ENCODE data around the gene MTA2. TPM values are rescaled to one million over a fixed set of nuclear protein-coding genes. Genes with fewer than 3 reads are reported as not detected.

Gene MTA2
- polyA plus RNA-seq, 2 of the 4 experiments (the other 2 are of a cell fraction), result 21.8 to 85.0 TPM

GRCh38 chr11:62577046-62577714, 24.5 kb downstream of the MTA2 start:
- Histone ChIP-seq H3K9me3 (no peaks in the 10 kb centered on the region), H3K4me1 (peaks cover 15% of the 10 kb centered on the region), H3K4me2 (no peak overlapping the region), H3K27ac (no peak overlapping the region), H3K4me3 (no peak overlapping the region)
- 86% methylated on average over 12 of the region's 12 CpGs for WGBS (ENCODE audit: missing lambda C conversion rate)
- no peak for FAIRE-seq
- no peak for DNase-seq (ENCODE audit: low read depth in 1 of 2, low spot score in 1 of 2)
- no peak for TF ChIP-seq SMC3 (IDR thresholded peaks at IDR 0.05)
- TF ChIP-seq RARB (CRISPR knock-in tag; IDR thresholded peaks at IDR 0.05), result no peak
- no peak for TF ChIP-seq EHF (CRISPR knock-in tag; IDR thresholded peaks at IDR 0.05)
- TF ChIP-seq POLR2A (IDR thresholded peaks at IDR 0.05; ENCODE audit: low read length), result no peak
- TF ChIP-seq MYC (IDR thresholded peaks at IDR 0.05; ENCODE audit: borderline replicate concordance, low read length), result no peak
- TF ChIP-seq JUNB (IDR thresholded peaks at IDR 0.05), result no peak
- TF ChIP-seq HMGXB4 (CRISPR knock-in tag; IDR thresholded peaks at IDR 0.05; ENCODE audit: borderline replicate concordance), result no peak
- no peak for TF ChIP-seq HEYL (CRISPR knock-in tag; IDR thresholded peaks at IDR 0.05)
- TF ChIP-seq, protein P1, sequence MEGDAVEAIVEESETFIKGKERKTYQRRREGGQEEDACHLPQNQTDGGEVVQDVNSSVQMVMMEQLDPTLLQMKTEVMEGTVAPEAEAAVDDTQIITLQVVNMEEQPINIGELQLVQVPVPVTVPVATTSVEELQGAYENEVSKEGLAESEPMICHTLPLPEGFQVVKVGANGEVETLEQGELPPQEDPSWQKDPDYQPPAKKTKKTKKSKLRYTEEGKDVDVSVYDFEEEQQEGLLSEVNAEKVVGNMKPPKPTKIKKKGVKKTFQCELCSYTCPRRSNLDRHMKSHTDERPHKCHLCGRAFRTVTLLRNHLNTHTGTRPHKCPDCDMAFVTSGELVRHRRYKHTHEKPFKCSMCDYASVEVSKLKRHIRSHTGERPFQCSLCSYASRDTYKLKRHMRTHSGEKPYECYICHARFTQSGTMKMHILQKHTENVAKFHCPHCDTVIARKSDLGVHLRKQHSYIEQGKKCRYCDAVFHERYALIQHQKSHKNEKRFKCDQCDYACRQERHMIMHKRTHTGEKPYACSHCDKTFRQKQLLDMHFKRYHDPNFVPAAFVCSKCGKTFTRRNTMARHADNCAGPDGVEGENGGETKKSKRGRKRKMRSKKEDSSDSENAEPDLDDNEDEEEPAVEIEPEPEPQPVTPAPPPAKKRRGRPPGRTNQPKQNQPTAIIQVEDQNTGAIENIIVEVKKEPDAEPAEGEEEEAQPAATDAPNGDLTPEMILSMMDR (IDR thresholded peaks at IDR 0.05), result no peak
- TF ChIP-seq CHD2 (IDR thresholded peaks at IDR 0.05; ENCODE audit: low read length, partially characterized antibody), result no peak
- ATAC-seq, result no peak
- CTCF ChIA-PET, result interaction anchor here (0.8 to 3.0 kb wide), 8 partner anchors 11 to 182 kb away, joined by 3 to 10 read pairs (median 6); partner anchors contain the start of gene TUT1
- POLR2A ChIA-PET, result no interaction called here

DNA sequence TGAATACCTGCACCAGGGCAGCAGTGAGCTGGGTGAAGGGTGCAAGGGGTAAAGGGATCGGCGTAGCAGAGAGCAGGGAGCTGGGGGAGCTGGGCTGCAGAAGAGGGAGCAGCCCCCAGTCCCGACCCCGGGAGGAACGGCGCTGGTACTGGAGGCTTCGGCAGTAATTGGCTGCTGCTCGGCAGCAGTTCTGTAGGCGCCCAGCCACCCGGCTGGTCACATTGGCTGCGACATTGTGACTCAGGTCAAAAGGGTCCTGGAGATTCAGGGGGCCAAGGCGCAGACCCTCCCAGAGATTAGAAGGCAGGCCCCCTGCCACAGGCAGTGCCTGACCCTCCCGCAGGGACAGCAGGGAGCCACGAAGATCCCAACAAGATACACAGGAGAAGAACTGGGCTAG, 25.8 kb downstream of the MTA2 start:
- FAIRE-seq (no peak), ATAC-seq (no peak), DNase-seq (ENCODE audit: low read depth in 1 of 2, low spot score in 1 of 2) (no peak)
- ChIA-PET POLR2A (interaction anchor here (1.0 to 2.8 kb wide), 2 partner anchors 16 to 25 kb away, joined by 3 to 93 read pairs; partner anchors contain the start of gene TUT1), CTCF (interaction anchor here (0.9 to 2.5 kb wide), 4 partner anchors 10 to 211 kb away, joined by 3 to 11 read pairs (median 7); partner anchors contain the start of gene TUT1)
- no peak overlapping the region for H3K4me2 ChIP-seq
- no peak for TF ChIP-seq ZFP36 (IDR thresholded peaks at IDR 0.05; ENCODE audit: borderline replicate concordance, partially characterized antibody)
- TF ChIP-seq RNF2 (IDR thresholded peaks at IDR 0.05; ENCODE audit: borderline replicate concordance, low read depth), result no peak
- no peak for TF ChIP-seq PHF8 (IDR thresholded peaks at IDR 0.05; ENCODE audit: borderline replicate concordance, low read depth)
- no peak for TF ChIP-seq ZNF302 (CRISPR knock-in tag; IDR thresholded peaks at IDR 0.05)
- no peak for TF ChIP-seq CHD4 (IDR thresholded peaks at IDR 0.05; ENCODE audit: borderline replicate concordance)
- TF ChIP-seq FOSL2 (IDR thresholded peaks at IDR 0.05), result no peak
- no peak for TF ChIP-seq FOSL2 (CRISPR knock-in tag; IDR thresholded peaks at IDR 0.05)
- no peak for TF ChIP-seq EHF (CRISPR knock-in tag; IDR thresholded peaks at IDR 0.05)
- TF ChIP-seq JUNB (IDR thresholded peaks at IDR 0.05), result no peak
- TF ChIP-seq CBX2 (IDR thresholded peaks at IDR 0.05; ENCODE audit: borderline replicate concordance, low read depth), result no peak
- no peak for TF ChIP-seq ATOH8 (CRISPR knock-in tag; IDR thresholded peaks at IDR 0.05; ENCODE audit: low read depth)
- TF ChIP-seq HOXA7 (CRISPR knock-in tag; IDR thresholded peaks at IDR 0.05), result no peak
- no peak for TF ChIP-seq ESRRA (IDR thresholded peaks at IDR 0.05; ENCODE audit: borderline replicate concordance, low read length)
- no peak for TF ChIP-seq GATA3 (IDR thresholded peaks at IDR 0.05; ENCODE audit: borderline replicate concordance)
- no peak for TF ChIP-seq HES2 (IDR thresholded peaks at IDR 0.05)
- TF ChIP-seq JUN (IDR thresholded peaks at IDR 0.05), result no peak
- TF ChIP-seq NPAS2 (CRISPR knock-in tag; IDR thresholded peaks at IDR 0.05; ENCODE audit: borderline replicate concordance), result no peak
- no peak for TF ChIP-seq NR3C1 (IDR thresholded peaks at IDR 0.05)
- H3K9me3 ChIP-seq, result no peaks in the 10 kb centered on the region
- no peak overlapping the region for H3K4me3 ChIP-seq
- peaks cover 28% of the 10 kb centered on the region for H3K4me1 ChIP-seq
- H3K27ac ChIP-seq, result no peak overlapping the region
- 90% methylated on average over 14 of the region's 14 CpGs for WGBS (ENCODE audit: missing lambda C conversion rate)
